Activated naive CD4-positive, alpha-beta T cell treated with anti-CD3 and anti-CD28 coated beads, Interleukin-2, amount 10 ng/mL, durations not matched to agents 7 days and 5 days (primary cell): ENCODE data around the gene CTNNBL1.
A peak's percentile ranks its signal among the peaks of the same experiment; 100 is the strongest.
"Not testable (repeated sequence)": the region's sequence is repeated elsewhere in the genome, so short reads cannot be mapped to it uniquely, and the experiment has no call there.

ENCODE experiments used
- CTCF ChIA-PET: fragments of 350-600 bp; sonication (Branson Sonifier 250); formaldehyde crosslinking; loops from one replicate; lab custom pipeline; 2021; ENCODE audit warnings: antibody characterized with exemption; lab: Charles Lee
- DNase-seq: peaks from one replicate; pipeline ENCODE4 v3.0.0-alpha.2; 2020
- H3K27ac Mint-ChIP-seq: one replicate; pipeline ENCODE4 v1.8.0; 2021; ENCODE audit warnings: mild to moderate bottlenecking, moderate library complexity, mixed read lengths
- H3K27me3 Mint-ChIP-seq: one replicate; pipeline ENCODE4 v1.8.0; 2021; ENCODE audit warnings: mild to moderate bottlenecking, mixed read lengths
- H3K36me3 Mint-ChIP-seq: one replicate; pipeline ENCODE4 v1.8.0; 2021; ENCODE audit warnings: mixed read lengths
- H3K4me1 Mint-ChIP-seq: one replicate; pipeline ENCODE4 v1.8.0; 2021; ENCODE audit warnings: mixed read lengths
- H3K4me3 Mint-ChIP-seq: one replicate; pipeline ENCODE4 v1.8.0; 2021; ENCODE audit warnings: mild to moderate bottlenecking, moderate library complexity, mixed read lengths
- H3K9me3 Mint-ChIP-seq: one replicate; pipeline ENCODE4 v1.8.0; 2021; ENCODE audit warnings: mixed read lengths

CTNNBL1 gene

DNA sequence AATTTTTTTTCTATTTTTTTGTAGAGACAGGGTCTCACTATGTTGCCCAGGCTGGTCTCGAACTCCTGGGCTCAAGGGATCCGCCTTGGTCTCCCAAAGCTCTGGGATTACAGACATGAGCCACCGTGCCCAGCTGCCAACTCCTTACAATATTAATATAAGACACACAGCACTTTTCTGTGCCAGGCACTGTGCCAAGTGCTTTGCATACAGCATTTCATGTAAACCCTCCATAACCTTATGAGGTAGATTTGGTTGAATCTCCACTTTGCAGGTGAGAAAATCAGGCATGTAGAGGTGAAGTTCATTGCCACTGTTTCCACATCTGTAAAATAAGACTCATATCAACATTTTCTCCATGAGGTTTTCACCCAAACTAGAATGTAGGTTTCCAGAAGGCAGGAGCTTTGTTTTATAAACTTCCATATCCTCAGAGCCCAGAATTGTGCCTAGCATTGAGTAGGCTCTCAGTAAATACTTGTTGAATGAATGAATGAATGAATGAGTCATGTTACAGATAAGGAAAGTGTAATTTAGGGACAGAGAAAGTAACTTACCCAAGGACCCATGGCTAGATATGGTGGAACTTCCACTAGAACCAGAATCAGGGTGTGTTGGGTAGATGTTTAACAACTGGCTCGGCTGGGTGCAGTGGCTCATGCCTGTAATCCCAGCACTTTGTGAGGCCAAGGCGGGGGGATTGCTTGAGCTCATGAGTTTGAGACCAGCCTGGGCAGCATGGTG is 3.0 kb upstream of the CTNNBL1 start:
- Mint-ChIP-seq H3K4me3 (no peak overlapping the region), H3K36me3 (peaks cover 2% of the 10 kb centered on the region), H3K27ac (no peak overlapping the region), H3K4me1 (peaks cover 18% of the 10 kb centered on the region), H3K27me3 (peaks cover 8% of the 10 kb centered on the region), H3K9me3 (no peaks in the 10 kb centered on the region)
- no peak for DNase-seq
- CTCF ChIA-PET = no interaction called here

- CTCF ChIA-PET = no interaction called here
- H3K4me1 Mint-ChIP-seq = peaks cover 22% of the 10 kb centered on the region
- peaks cover 9% of the 10 kb centered on the region for H3K36me3 Mint-ChIP-seq
- no peak overlapping the region for H3K27ac Mint-ChIP-seq
- DNase-seq = no peak
- H3K4me3 Mint-ChIP-seq = no peak overlapping the region
- no peaks in the 10 kb centered on the region for H3K9me3 Mint-ChIP-seq
- H3K27me3 Mint-ChIP-seq = peaks cover 8% of the 10 kb centered on the region
Measured at GRCh38 chr20:37692459-37693166, 1.2 kb upstream of the CTNNBL1 start.

- Mint-ChIP-seq H3K9me3 (no peaks in the 10 kb centered on the region), H3K27ac (peak overlapping the region; percentile 73), H3K27me3 (peaks cover 8% of the 10 kb centered on the region), H3K4me1 (peaks cover 22% of the 10 kb centered on the region), H3K36me3 (peaks cover 9% of the 10 kb centered on the region), H3K4me3 (peak overlapping the region; percentile 97)
- CTCF ChIA-PET = no interaction called here
- no peak for DNase-seq
Measured at GRCh38 chr20:37693242-37693634, 592 bp upstream of the CTNNBL1 start.

DNA sequence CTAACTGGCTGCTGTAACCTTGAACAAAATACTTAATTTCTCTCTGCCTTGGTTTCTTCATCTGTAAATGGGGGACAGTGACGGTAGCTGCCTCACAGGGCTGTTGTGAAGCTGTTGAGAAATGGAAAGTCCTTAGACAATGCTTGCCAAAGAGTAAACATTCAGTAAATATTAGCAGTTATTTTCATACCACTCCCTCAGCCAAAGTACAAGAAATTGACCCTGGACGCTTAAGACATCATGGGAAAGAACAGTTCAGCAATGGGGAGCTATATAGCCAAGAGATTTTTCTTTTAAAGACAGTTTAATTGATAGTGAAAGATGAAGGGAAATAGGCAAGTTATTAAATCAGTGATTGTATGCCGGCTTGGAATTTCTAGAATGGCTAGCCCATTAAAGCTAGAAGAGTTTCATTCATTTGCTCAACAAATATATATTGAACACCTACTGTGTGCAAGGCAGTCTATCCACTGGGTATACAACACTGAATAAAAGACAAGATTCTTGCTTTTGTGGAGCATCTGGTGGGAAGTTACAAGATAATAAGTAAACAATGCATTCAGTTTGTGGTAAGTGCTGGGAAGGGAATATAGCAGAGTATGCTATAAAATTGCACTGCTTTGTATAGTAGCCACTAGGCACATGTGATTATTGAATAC is 2.0 kb downstream of the CTNNBL1 start:
- H3K4me3 Mint-ChIP-seq = peak overlapping the region; percentile 3
- peaks cover 22% of the 10 kb centered on the region for H3K4me1 Mint-ChIP-seq
- CTCF ChIA-PET = interaction anchor here (0.7 to 1.1 kb wide), 2 partner anchors 9 to 325 kb away, joined by 3 to 4 read pairs; no protein-coding TSS in a partner anchor
- no peaks in the 10 kb centered on the region for H3K9me3 Mint-ChIP-seq
- no peaks in the 10 kb centered on the region for H3K27me3 Mint-ChIP-seq
- no peak for DNase-seq
- H3K36me3 Mint-ChIP-seq = peaks cover 9% of the 10 kb centered on the region
- no peak overlapping the region for H3K27ac Mint-ChIP-seq

DNA sequence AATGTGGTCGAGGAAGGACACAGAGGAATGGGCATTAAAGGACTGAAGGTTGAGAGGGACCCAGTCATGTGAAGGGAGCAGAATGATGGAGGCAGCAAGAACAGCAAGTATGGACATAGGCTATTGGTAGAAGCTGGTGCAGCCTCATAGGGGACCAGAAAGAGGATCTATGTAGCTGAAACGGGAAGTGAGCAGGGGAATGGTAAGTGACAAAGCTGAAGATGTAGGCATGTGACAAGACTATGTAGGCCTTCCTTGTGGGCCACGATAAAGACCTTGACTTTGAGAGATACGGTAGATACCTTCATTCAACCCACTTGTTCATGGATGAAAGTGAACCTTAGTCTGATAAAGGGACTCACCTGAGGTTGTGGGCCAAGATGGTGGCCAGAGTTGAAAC is 3.5 kb downstream of the CTNNBL1 start:
- no peaks in the 10 kb centered on the region for H3K9me3 Mint-ChIP-seq
- H3K4me1 Mint-ChIP-seq = peaks cover 22% of the 10 kb centered on the region
- H3K27ac Mint-ChIP-seq = no peak overlapping the region
- no peak for DNase-seq
- H3K4me3 Mint-ChIP-seq = no peak overlapping the region
- CTCF ChIA-PET = no interaction called here
- H3K36me3 Mint-ChIP-seq = peaks cover 9% of the 10 kb centered on the region
- no peaks in the 10 kb centered on the region for H3K27me3 Mint-ChIP-seq

DNA sequence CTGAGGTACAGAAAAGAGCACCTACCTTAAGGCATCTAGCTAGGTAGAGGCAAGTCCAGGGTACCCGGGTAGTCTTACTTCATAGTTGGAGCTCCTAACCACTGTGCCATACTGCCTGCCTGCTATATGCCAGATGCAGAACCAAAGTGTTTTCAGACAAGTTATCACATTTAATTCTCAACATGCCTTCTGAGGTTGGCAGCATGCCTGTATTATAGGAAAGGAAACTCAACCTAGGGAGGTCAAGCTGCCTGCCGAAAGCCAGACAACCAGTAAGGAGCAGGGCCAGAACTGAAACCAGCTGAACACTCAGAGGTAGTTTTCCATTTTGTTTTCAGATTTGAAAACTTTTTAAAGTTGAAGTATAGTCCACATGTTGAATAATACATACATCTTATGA is 5.4 kb downstream of the CTNNBL1 start:
- Mint-ChIP-seq H3K27ac (no peak overlapping the region), H3K9me3 (no peaks in the 10 kb centered on the region), H3K36me3 (peaks cover 9% of the 10 kb centered on the region), H3K4me3 (no peak overlapping the region), H3K27me3 (no peaks in the 10 kb centered on the region), H3K4me1 (peaks cover 15% of the 10 kb centered on the region)
- CTCF ChIA-PET = no interaction called here
- no peak for DNase-seq

DNA sequence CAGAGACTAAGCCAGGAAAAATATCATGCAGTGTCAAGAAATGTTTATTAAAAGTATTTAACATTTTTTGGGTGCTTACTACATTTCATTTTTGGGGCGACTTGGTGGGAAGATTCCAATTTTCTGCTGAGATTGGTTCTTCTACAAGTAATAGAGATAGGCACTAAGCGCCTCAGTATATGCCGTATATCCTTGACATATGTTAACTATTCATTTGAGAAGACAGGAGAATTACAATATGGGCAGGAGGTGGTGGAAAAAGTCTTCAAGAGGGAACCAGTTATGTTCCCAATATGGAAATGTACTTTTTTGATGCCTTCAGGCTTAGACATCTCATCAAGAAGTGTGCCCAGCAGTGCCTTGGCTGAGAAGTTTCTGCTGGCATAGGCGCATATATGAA is 6.5 kb downstream of the CTNNBL1 start:
- CTCF ChIA-PET = no interaction called here
- peaks cover 9% of the 10 kb centered on the region for H3K4me1 Mint-ChIP-seq
- no peaks in the 10 kb centered on the region for H3K27me3 Mint-ChIP-seq
- H3K36me3 Mint-ChIP-seq = peaks cover 9% of the 10 kb centered on the region
- DNase-seq = no peak
- H3K4me3 Mint-ChIP-seq = no peak overlapping the region
- H3K9me3 Mint-ChIP-seq = no peaks in the 10 kb centered on the region
- no peak overlapping the region for H3K27ac Mint-ChIP-seq

DNA sequence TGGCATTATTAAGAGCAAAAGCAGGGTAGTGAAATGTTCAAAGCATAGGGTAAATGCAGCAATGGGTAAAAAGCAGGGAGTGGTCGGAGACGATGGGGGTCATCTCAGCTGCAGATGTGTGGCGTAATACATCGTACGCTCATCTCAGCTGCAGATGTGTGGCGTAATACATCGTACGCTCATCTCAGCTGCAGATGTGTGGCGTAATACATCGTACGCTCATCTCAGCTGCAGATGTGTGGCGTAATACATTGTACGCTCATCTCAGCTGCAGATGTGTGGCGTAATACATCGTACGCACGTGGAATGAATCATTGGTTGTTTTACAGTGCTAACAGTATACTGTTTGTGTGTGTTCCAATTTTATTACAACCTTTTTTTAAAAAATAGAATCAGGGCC is 7.8 kb downstream of the CTNNBL1 start:
- DNase-seq, H3K4me3 Mint-ChIP-seq, H3K4me1 Mint-ChIP-seq, H3K27me3 Mint-ChIP-seq, H3K27ac Mint-ChIP-seq, H3K36me3 Mint-ChIP-seq, CTCF ChIA-PET, H3K9me3 Mint-ChIP-seq: not testable (repeated sequence)

GRCh38 chr20:37702403-37703034 is 8.7 kb downstream of the CTNNBL1 start:
- no peak for DNase-seq
- H3K36me3 Mint-ChIP-seq = no peaks in the 10 kb centered on the region
- H3K27ac Mint-ChIP-seq = no peak overlapping the region
- H3K27me3 Mint-ChIP-seq = no peaks in the 10 kb centered on the region
- no peaks in the 10 kb centered on the region for H3K4me1 Mint-ChIP-seq
- CTCF ChIA-PET = no interaction called here
- H3K4me3 Mint-ChIP-seq = no peak overlapping the region
- no peaks in the 10 kb centered on the region for H3K9me3 Mint-ChIP-seq

DNA sequence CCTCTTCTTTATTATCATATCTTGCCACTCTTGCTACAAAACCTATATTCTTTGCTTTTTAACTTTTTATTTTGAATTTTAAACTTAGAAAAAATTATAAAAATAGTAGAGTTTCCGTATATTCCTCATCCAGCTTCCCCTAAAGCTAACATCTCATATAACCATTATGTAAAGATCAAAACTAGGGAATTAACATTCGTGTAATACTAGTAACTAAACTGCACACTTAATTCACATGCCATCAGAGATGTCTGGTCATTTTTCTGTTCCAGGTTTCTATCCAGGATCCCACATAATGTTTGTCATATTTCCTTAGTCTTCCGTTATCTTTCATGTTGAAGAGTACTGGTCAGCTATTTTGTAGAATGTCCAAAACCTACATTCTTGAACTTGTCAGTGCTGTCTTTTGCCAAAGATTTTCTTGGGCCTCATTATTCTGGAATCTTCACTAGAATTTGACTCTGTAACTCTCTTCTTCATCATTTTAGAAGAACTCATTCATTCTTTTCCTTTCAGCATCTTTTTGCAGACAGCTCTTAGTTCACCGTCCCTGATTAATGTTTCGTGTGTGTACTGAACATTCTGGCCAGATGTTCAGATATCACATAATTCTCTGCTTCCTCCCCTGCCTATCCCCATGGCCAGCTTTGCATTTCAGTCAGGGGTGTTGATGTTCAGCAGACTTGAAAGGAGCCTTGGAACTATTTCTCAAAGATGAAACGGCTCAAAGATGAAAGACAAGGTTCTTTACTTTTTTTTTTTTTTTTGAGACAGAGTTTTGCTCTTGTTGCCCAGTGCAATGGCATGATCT is 9.4 kb downstream of the CTNNBL1 start:
- Mint-ChIP-seq H3K27ac (no peak overlapping the region), H3K4me3 (no peak overlapping the region), H3K4me1 (no peaks in the 10 kb centered on the region), H3K9me3 (no peaks in the 10 kb centered on the region), H3K36me3 (no peaks in the 10 kb centered on the region), H3K27me3 (no peaks in the 10 kb centered on the region)
- DNase-seq = no peak
- CTCF ChIA-PET = no interaction called here

- Mint-ChIP-seq H3K4me1 (no peaks in the 10 kb centered on the region), H3K4me3 (no peak overlapping the region), H3K27ac (no peak overlapping the region), H3K27me3 (no peaks in the 10 kb centered on the region), H3K9me3 (no peaks in the 10 kb centered on the region), H3K36me3 (no peaks in the 10 kb centered on the region)
- CTCF ChIA-PET = interaction anchor here (1.7 kb wide), 1 partner anchor 9 kb away, joined by 4 read pairs; no protein-coding TSS in a partner anchor
- no peak for DNase-seq
Measured at GRCh38 chr20:37704955-37705354, 11.1 kb downstream of the CTNNBL1 start.

DNA sequence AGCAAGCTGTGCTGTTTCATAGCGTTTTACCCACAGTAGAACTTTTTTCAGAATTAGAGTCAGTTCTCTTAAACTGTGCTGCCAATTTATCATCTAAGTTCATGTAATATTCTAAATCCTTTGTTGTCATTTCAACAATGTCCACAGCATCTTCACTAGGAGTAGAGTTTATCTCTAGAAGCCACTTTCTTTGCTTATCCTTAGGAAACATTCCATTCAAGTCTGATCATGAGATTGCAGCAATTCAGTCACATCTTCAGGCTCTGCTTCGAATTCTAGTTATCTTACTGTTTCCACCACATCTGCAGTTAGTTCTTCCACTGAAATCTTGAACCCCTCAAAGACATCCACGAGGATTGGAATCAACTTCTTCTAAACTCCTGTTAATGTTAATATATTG is 12.5 kb downstream of the CTNNBL1 start:
- no peak for DNase-seq
- no peaks in the 10 kb centered on the region for H3K27me3 Mint-ChIP-seq
- no peaks in the 10 kb centered on the region for H3K36me3 Mint-ChIP-seq
- H3K27ac Mint-ChIP-seq = no peak overlapping the region
- CTCF ChIA-PET = no interaction called here
- H3K9me3 Mint-ChIP-seq = no peaks in the 10 kb centered on the region
- H3K4me1 Mint-ChIP-seq = no peaks in the 10 kb centered on the region
- no peak overlapping the region for H3K4me3 Mint-ChIP-seq

DNA sequence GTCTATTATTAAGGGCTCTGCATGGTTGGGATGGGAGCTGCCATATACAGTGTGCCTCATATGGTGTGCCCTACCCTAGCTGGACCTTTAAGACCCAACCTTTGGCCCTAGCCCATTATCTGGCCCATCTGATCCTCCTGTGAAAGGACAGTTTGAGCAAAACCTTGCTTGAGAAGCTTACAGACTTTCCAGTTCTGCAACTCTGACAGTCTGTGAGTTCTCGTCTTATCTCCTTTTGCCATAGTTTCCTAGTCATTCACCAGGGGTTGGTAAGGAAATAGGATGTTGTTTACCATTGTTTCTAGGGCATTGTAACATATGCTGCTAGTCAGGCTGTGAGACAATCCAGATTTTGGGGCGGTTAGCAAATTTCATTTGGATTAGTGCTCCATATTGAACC is 17.2 kb downstream of the CTNNBL1 start:
- H3K9me3 Mint-ChIP-seq = no peaks in the 10 kb centered on the region
- H3K27ac Mint-ChIP-seq = no peak overlapping the region
- CTCF ChIA-PET = no interaction called here
- no peaks in the 10 kb centered on the region for H3K27me3 Mint-ChIP-seq
- no peak for DNase-seq
- no peak overlapping the region for H3K4me3 Mint-ChIP-seq
- peaks cover 12% of the 10 kb centered on the region for H3K36me3 Mint-ChIP-seq
- H3K4me1 Mint-ChIP-seq = no peaks in the 10 kb centered on the region
